ENCODE measurements around the gene THRAP3.
A peak's percentile ranks its signal among the peaks of the same experiment; 100 is the strongest.

The THRAP3 gene

GRCh38 chr1:36327421-36328087 is 103.3 kb downstream of the THRAP3 start:
- no peak for DNase-seq (ENCODE audit: low read depth)

- no peak for DNase-seq (ENCODE audit: low read depth)
Measured at GRCh38 chr1:36328088-36328480, 103.8 kb downstream of the THRAP3 start.

- DNase-seq (ENCODE audit: low read depth), result no peak
Measured at GRCh38 chr1:36328713-36329112, 104.5 kb downstream of the THRAP3 start.

- no peak for DNase-seq (ENCODE audit: low read depth)
Measured at GRCh38 chr1:36329817-36330216, 105.6 kb downstream of the THRAP3 start.

GRCh38 chr1:36330940-36331339 is 106.7 kb downstream of the THRAP3 start:
- DNase-seq (ENCODE audit: low read depth), result no peak

- no peak for DNase-seq (ENCODE audit: low read depth)
Measured at GRCh38 chr1:36337830-36338229, 113.6 kb downstream of the THRAP3 start.

GRCh38 chr1:36339215-36339614 is 115.0 kb downstream of the THRAP3 start:
- no peak for DNase-seq (ENCODE audit: low read depth)

GRCh38 chr1:36339615-36340014 is 115.4 kb downstream of the THRAP3 start:
- no peak for DNase-seq (ENCODE audit: low read depth)

DNA sequence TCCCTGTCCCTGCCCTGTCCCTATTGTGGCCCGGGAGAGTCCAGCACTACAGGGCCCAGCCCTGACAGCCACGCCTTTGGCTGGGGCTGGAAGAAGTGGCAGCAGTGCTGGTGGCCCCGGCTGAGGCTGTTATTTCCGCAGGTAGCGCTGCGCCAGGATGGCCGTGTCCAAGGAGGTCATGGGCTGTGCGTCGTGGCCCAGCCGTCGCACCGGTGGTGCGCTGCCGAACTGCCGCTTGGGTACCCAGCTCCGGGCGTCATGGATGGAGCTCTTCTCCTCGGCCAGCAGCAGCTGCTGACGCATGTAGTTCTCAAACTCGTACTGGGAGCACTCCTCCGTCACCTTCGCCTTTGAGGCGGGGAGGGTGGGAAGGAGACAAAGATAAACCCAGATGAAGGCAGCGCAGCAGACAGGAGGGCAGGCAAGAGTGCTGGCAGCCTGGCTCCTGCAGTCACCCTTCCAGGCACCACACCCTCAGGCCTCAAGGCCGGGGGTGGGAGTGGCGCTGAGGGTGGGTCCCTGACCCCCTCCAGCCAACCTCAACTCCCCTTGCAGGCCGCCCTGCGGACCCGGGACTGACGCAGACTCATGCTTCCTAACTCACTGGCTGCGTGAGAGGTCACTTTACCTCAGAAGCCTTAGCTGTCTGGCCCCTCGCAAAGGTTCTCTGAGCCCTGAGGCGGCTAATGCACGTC is 117.5 kb downstream of the THRAP3 start:
- no peak for DNase-seq (ENCODE audit: low read depth)

DNA sequence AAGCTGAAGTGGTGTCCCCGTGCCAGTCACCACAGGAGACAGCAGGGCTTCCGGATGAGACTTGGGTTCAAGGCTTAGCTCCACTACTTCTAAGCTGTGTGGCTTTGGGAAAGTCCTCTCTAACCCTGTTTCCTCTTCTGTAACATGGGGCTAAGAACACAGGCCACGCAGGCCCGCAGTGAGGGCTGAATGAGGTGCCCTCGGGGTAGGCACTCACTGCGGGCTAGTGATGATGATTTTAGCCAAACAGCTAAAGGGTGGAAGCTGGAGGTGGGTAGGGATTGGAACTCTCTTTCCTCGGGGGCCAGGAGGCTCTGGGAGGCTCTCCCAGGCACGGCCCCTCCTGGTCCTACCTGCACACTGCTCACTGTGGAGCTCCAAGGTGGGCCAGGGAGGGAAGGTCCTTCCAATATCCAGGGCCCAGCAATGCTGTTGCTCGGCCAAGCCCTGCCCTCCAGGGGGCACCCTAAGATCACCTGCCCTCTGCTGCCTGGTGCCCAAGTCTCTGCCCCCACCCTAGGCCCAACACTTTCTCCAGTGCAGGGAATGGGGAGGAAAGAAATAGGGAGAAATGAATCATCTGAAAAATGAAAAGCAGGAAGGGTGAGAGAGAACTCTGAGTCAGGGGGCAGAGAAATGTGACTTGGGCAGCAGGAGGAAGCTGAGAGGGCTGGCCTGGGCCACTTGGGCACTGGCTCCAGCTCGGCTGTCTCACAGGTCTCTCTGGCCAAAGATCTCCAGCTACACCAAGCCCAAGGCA is 118.4 kb downstream of the THRAP3 start:
- DNase-seq (ENCODE audit: low read depth), result peak; percentile 30

DNA sequence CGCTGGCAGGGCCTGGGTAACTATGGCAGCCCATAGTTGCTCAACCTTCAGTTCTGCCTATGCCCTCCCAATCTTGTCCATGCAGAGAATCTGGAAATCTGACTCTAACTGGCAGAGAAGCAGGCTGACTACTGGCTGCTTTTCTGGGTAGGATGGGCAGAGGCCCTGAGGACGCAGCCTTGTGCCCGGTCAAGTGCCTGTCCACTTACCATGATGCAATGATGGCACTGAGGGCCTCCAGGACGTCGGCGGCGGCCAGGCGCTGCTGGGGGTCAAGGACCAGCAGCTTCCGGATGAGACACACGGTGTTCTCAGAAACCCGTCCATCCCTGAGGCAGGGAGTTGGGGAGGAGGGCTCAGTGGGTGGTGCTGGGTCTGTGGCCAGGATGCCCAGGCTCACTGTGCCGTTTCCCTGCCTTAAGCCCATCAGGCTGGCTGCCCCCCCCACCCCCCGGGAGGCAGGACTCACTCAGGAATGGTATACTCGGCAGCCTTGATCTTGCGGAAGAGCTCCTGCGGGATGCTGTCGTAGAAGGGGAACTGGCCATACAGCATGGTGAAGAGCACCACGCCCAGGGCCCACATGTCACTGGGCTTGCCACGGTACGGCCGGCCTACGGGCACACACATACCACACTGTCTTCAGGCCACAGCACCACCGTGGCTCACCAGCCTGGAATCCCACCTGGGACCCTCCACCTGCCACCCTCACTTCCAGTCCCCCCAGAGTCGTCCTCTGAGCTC is 119.6 kb downstream of the THRAP3 start:
- no peak for DNase-seq (ENCODE audit: low read depth)

- no peak for DNase-seq (ENCODE audit: low read depth)
Measured at GRCh38 chr1:36344395-36344680, 120.1 kb downstream of the THRAP3 start.

GRCh38 chr1:36345353-36345752 is 121.1 kb downstream of the THRAP3 start:
- no peak for DNase-seq (ENCODE audit: low read depth)

GRCh38 chr1:36346741-36347370 is 122.6 kb downstream of the THRAP3 start:
- DNase-seq (ENCODE audit: low read depth), result no peak

- DNase-seq (ENCODE audit: low read depth), result no peak
Measured at GRCh38 chr1:36349241-36349671, 125.0 kb downstream of the THRAP3 start.

DNA sequence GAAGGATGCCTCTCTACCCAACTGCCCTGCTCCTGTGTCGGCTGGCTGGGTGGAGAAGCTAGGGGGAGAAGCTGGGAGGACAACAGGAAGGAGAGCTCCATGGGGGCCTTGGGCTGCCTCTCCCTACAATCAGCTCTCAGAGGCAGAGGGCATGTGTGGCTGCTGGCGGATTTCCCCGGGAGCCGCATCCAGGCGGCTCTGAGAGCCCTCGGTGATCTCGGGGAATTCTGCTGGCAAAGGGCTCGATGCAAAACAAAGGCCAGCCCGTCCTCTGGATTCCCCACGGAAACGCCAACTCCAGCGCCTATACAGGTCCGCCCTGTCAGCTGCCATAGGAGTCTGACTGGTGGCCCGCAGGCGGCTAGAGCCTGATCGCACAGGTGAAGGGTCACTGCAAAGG is 125.6 kb downstream of the THRAP3 start:
- DNase-seq (ENCODE audit: low read depth), result no peak

GRCh38 chr1:36350659-36351226 is 126.5 kb downstream of the THRAP3 start:
- no peak for DNase-seq (ENCODE audit: low read depth)

GRCh38 chr1:36351227-36351977 is 127.2 kb downstream of the THRAP3 start:
- no peak for DNase-seq (ENCODE audit: low read depth)

- DNase-seq (ENCODE audit: low read depth), result no peak
Measured at GRCh38 chr1:36352125-36352909, 128.1 kb downstream of the THRAP3 start.
